Measurements from ENCODE around the gene RAE1.

RAE1 gene

GRCh38 chr20:57425150-57426013, 74.3 kb downstream of the RAE1 start:
- Histone ChIP-seq H3F3A (ENCODE audit: insufficient read depth, low read length) (no peaks in the 10 kb centered on the region), H3K4me3 (ENCODE audit: low read length) (no peak overlapping the region), H2AFZ (ENCODE audit: low read length) (no peak overlapping the region), H3K27me3 (replicated peaks; ENCODE audit: insufficient read depth, low read length) (no peaks in the 10 kb centered on the region), H3K4me1 (ENCODE audit: low read length) (no peaks in the 10 kb centered on the region), H3K36me3 (replicated peaks; ENCODE audit: insufficient read depth, low read length) (no peaks in the 10 kb centered on the region), H3K9ac (ENCODE audit: low read length) (no peak overlapping the region), H3K9me2 (replicated peaks; ENCODE audit: insufficient read depth, low read length) (no peaks in the 10 kb centered on the region), H3K9me3 (replicated peaks; ENCODE audit: insufficient read depth, low read length) (no peaks in the 10 kb centered on the region), H4K20me1 (ENCODE audit: insufficient read depth, low read length) (no peaks in the 10 kb centered on the region), H3K27ac (ENCODE audit: low read length) (no peak overlapping the region), H3K4me2 (ENCODE audit: low read depth, low read length) (no peak overlapping the region), H3K79me2 (ENCODE audit: low read length) (no peaks in the 10 kb centered on the region)
- TF ChIP-seq EZH2 (optimal IDR thresholded peaks at IDR 0.05; ENCODE audit: low read depth, low read length) (no peak), CTCF (IDR thresholded peaks at IDR 0.05; ENCODE audit: low read length) (no peak), EZH2phosphoT487 (IDR thresholded peaks at IDR 0.05; ENCODE audit: low read length) (no peak)
- no peak for DNase-seq

- H3K27me3 ChIP-seq (replicated peaks; ENCODE audit: insufficient read depth, low read length): no peaks in the 10 kb centered on the region
- H3K9ac ChIP-seq (ENCODE audit: low read length): no peak overlapping the region
- H3K4me2 ChIP-seq (ENCODE audit: low read depth, low read length): no peak overlapping the region
- no peaks in the 10 kb centered on the region for H3K9me2 ChIP-seq (replicated peaks; ENCODE audit: insufficient read depth, low read length)
- no peaks in the 10 kb centered on the region for H3F3A ChIP-seq (ENCODE audit: insufficient read depth, low read length)
- no peaks in the 10 kb centered on the region for H3K9me3 ChIP-seq (replicated peaks; ENCODE audit: insufficient read depth, low read length)
- H3K79me2 ChIP-seq (ENCODE audit: low read length): no peaks in the 10 kb centered on the region
- TF ChIP-seq EZH2phosphoT487 (IDR thresholded peaks at IDR 0.05; ENCODE audit: low read length): no peak
- TF ChIP-seq EZH2 (optimal IDR thresholded peaks at IDR 0.05; ENCODE audit: low read depth, low read length): no peak
- TF ChIP-seq CTCF (IDR thresholded peaks at IDR 0.05; ENCODE audit: low read length): no peak
- H3K4me1 ChIP-seq (ENCODE audit: low read length): no peaks in the 10 kb centered on the region
- DNase-seq: no peak
- no peak overlapping the region for H3K4me3 ChIP-seq (ENCODE audit: low read length)
- no peaks in the 10 kb centered on the region for H4K20me1 ChIP-seq (ENCODE audit: insufficient read depth, low read length)
- no peak overlapping the region for H3K27ac ChIP-seq (ENCODE audit: low read length)
- no peak overlapping the region for H2AFZ ChIP-seq (ENCODE audit: low read length)
- H3K36me3 ChIP-seq (replicated peaks; ENCODE audit: insufficient read depth, low read length): no peaks in the 10 kb centered on the region
Measured at GRCh38 chr20:57426271-57426689, 75.2 kb downstream of the RAE1 start.

GRCh38 chr20:57426831-57427230, 75.8 kb downstream of the RAE1 start:
- Histone ChIP-seq H3K4me2 (ENCODE audit: low read depth, low read length) (no peak overlapping the region), H3K9ac (ENCODE audit: low read length) (no peak overlapping the region), H3K4me3 (ENCODE audit: low read length) (no peak overlapping the region), H3K27me3 (replicated peaks; ENCODE audit: insufficient read depth, low read length) (no peaks in the 10 kb centered on the region), H2AFZ (ENCODE audit: low read length) (no peak overlapping the region), H3K9me2 (replicated peaks; ENCODE audit: insufficient read depth, low read length) (no peaks in the 10 kb centered on the region), H3K27ac (ENCODE audit: low read length) (no peak overlapping the region), H3K79me2 (ENCODE audit: low read length) (no peaks in the 10 kb centered on the region), H3K9me3 (replicated peaks; ENCODE audit: insufficient read depth, low read length) (no peaks in the 10 kb centered on the region), H3F3A (ENCODE audit: insufficient read depth, low read length) (no peaks in the 10 kb centered on the region), H3K4me1 (ENCODE audit: low read length) (no peaks in the 10 kb centered on the region), H4K20me1 (ENCODE audit: insufficient read depth, low read length) (no peaks in the 10 kb centered on the region), H3K36me3 (replicated peaks; ENCODE audit: insufficient read depth, low read length) (no peaks in the 10 kb centered on the region)
- TF ChIP-seq EZH2phosphoT487 (IDR thresholded peaks at IDR 0.05; ENCODE audit: low read length) (no peak), EZH2 (optimal IDR thresholded peaks at IDR 0.05; ENCODE audit: low read depth, low read length) (no peak), CTCF (IDR thresholded peaks at IDR 0.05; ENCODE audit: low read length) (no peak)
- DNase-seq: no peak

All from MM.1S (cell line).